GM19397 (cell line): ENCODE results near the gene CREB3L4.
A peak's percentile ranks its signal among the peaks of the same experiment; 100 is the strongest.

Source experiments
- ATAC-seq: cut with Tn5 transposase; IDR thresholded peaks from one replicate; pipeline ENCODE4 v1.9.1; 2021; ENCODE audit warnings: mild to moderate bottlenecking, moderate library complexity; ENCODE audit not compliant: unreplicated experiment

The CREB3L4 gene

DNA sequence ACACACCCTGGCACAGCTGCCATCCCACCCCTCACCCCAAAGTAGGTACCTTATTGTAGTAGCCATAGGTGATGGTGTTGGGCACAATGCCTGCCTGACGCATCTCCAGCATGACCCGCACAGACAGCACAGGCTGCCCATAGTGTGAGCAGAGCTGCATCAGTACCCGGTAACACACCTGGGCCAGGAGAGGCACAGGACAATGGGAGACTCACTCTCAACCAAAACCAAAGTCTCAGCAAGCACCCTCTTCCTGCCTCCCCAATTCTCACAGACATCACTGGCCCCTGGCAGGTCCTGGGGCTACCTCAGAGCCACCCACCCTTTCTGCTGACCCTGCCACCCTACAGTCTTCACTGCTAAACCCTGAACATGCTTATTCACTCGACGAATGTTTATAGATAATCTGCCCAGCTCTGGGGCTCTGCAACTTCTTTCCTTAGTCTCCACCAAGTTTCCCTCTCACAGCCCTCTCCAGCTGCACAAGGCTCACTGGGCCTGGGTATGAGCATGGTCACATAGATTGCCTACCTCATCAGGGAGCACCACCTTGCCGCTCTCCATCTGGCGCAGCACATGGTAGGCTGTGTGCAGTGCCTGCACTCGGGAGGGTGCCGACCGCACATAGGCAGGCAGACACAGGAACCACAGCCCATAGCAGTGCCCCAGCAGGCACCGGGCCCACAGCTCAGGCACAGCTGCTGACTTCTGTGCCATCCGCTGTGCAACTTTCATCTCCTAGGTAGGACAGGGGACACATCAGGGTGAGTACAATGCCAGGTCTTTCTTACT is 31.5 kb upstream of the CREB3L4 start:
- ATAC-seq: no peak

- no peak for ATAC-seq
Observed at GRCh38 chr1:153937331-153937730, 30.4 kb upstream of the CREB3L4 start.

DNA sequence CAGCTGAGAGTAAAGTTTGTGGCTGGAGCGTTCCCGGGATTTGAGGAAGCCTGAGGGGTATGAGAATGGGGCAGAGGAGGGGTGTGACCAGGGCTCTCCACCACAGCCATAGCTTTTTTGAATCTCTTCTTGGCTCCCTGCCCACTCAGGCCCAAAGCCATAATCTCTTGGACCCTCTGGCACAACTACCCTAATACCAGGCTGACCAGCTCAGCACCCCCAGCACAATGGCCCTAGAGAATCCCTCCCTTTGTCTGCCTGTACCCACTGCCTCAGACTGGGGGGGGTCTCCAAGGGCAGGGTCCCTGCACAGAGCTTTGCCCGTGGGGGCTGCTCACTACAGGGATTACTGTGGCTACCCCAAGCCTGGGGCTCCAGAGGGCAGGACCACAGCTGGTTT is 28.7 kb upstream of the CREB3L4 start:
- ATAC-seq: no peak

DNA sequence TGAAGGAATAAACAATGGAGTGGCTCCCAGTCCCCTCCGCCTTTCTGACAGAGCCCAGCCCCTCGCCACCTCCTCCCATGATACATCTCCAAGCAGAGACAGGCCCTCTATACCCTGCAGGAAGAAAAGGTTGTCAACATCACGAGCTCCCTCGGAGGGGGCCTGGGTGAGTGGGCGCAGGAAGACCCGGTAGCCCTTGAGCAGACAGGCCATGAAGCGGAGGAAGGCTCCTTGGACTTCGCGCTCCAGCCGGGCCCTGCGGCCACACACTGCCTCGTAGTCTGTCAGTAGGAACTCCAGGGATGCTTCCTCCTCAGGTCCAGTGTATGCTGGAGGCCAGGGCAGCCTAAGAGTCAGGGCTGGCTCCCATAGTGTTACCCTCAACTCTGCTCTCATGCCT is 28.2 kb upstream of the CREB3L4 start:
- no peak for ATAC-seq

DNA sequence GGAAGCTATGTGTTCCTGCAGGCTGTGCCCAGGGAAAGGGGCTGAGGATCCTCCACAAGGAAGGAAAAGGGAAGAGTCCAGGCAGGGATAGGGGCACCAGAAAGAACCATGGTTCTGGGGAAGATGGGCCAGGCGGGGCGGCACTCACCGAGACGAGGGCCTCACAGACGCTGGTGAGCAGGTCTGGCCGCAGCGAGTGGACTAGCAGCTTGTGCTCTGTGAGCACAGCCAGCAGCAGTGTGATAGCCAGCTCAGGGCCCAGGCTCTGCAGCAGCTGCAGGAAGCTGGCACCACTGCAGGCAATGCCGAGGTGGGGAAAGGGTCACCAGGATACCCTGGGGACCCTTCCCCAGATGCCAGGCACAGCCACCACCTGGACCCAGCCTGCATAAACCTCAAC is 26.9 kb upstream of the CREB3L4 start:
- no peak for ATAC-seq

DNA sequence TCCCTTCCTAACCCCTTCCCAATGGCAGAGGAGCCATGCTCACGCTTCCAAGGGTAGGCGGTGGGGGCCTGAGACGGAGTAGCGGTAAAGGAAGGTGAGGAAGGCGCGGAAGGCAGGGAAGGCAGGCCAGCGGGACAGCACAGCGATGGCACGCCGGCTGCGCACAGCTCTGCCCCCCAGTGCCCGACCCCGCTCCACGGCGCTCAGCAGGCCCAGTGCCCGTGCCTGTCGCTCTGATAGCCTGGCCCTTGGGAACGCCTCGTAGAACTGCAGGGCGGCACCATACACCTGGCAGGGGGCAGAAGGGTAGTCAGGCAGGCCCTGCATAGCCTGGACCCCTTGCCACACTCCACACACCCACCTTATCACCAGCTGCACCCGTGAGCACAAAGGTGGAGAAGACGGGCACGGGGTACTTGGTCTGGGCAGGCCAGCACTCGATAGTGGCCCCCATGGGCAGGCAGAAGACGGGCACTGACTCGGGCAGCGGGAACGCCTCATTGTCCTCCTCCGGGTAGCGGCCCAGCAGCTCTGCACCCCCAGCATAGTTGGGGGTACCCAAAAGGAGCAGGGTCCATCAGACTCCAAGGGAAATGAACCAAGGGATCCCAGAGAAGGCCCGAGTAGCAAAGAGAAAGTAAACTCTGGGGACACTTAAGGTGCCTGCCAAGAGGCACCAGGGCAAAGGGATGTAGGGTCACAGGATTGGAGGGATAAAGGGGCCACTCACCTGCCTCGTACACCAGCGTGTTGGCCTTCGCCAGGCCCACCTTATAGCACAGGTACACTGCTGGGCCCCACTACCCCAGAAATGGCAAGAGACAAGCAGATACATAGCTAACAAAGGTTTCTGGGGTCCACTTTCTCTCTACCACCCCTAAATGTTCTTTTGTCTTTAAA is 25.6 kb upstream of the CREB3L4 start:
- ATAC-seq: no peak

GRCh38 chr1:153942766-153943549 is 24.7 kb upstream of the CREB3L4 start:
- no peak for ATAC-seq

GRCh38 chr1:153944005-153944826 is 23.5 kb upstream of the CREB3L4 start:
- ATAC-seq: no peak

DNA sequence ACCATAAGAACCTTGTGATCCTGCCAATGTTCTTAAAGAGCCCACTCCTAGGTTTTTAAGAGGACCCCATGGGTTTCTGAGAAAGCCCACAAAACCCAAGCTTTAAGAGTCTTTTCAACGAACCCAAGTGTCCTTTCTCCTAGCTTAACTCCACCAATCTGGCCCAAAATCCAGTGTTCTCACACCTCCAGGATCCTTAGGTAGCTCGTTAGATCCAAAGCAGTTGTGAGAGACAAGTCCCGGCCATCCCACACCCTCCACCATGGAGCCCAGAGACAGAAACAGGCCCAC is 22.9 kb upstream of the CREB3L4 start:
- ATAC-seq: no peak

- no peak for ATAC-seq
Observed at GRCh38 chr1:153945131-153945794, 22.4 kb upstream of the CREB3L4 start.

DNA sequence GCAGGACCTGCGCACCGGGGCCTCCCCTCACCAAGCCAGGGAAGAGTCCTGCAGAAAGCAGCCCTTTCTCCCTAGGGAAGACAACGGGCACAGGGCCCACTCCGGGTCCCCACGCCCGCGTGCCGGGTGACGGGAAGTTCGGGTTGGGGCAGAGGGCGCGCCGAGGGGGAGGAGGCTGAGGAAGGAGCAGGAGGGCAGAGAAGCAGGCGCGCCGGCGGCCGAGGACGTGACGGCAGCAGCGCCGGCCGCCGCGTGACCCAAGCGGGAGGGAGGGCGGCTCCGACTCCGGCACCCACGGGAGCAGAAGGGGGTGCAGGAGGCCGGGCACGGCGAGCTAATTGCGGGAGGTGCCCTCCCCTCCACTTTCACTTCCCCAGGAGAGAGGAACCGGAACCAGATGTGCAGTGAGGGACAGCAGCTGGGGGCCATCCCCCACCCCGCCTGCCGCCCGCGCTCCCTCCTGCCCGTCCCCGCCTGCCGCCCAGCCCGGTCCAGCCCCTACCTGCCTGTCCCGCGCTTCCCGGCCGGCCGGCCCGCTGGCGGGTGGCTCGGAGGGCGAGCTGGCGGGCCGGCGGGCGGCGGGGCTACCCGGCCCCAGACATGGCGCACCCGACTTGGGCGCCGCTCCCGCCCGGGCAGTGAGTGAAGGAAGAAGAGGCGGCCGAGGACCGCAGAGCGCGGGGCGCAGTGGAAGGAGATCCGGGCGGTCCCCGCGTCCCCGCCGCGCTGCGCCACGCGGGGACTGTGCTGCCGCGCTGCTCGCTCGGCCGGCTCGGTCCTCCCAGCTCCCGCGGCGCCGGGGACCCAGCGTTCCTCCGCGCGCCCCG is 21.7 kb upstream of the CREB3L4 start:
- ATAC-seq: peak; percentile 75

GRCh38 chr1:153946622-153947241 is 21.0 kb upstream of the CREB3L4 start, which contains the start of gene DENND4B:
DENND4B (minus strand) TSS chr1:153946718; CDS start chr1:153944374, 2,344 bp downstream.
- peak; percentile 70 for ATAC-seq

DNA sequence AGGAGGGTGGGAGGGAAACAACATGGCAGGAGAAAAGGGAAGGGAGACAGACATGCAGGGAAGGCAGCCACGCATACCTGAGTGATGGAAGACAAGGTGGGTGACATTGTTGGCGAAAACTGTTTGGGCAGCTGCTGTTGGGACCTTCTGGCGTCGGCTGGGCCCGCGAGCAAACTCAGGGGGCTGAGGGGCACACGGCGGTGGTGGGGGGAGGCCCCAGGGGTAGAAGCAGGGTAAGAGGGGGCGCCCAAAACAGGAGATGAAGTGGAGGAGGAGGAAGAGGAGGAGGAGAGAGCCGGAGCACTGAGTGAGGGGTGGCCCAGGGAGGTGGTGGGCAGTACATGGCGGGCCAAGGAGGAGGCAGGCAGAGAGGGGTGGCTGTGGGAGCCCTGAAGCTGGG is 16.5 kb upstream of the CREB3L4 start:
- ATAC-seq: no peak

- no peak for ATAC-seq
Observed at GRCh38 chr1:153951801-153952200, 15.9 kb upstream of the CREB3L4 start.

DNA sequence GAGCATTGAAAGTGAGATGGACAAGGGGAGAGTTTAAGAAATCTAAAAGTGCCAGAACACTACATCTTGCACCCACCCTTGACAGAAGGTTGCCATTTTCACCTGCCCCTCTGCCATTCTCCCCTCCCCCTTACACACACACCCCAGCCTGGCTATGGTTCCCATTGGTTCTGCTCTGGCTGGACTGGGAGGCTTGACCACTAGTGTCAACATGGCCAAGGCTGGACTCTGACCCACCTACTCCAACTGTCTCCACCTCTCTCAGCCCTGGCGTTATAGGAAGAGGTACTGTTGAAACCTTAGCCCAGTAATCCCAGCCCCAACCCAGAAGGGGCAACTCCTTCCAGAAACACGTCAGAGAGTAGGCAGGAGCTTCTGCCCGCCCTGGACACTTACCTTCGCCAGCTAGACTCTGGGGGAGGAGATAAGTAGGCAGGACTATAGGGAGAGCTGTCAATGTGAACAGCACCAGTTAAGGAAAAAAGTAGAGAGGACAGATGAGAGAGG is 13.8 kb upstream of the CREB3L4 start:
- ATAC-seq: no peak

- ATAC-seq: no peak
Observed at GRCh38 chr1:153954826-153955225, 12.9 kb upstream of the CREB3L4 start.

DNA sequence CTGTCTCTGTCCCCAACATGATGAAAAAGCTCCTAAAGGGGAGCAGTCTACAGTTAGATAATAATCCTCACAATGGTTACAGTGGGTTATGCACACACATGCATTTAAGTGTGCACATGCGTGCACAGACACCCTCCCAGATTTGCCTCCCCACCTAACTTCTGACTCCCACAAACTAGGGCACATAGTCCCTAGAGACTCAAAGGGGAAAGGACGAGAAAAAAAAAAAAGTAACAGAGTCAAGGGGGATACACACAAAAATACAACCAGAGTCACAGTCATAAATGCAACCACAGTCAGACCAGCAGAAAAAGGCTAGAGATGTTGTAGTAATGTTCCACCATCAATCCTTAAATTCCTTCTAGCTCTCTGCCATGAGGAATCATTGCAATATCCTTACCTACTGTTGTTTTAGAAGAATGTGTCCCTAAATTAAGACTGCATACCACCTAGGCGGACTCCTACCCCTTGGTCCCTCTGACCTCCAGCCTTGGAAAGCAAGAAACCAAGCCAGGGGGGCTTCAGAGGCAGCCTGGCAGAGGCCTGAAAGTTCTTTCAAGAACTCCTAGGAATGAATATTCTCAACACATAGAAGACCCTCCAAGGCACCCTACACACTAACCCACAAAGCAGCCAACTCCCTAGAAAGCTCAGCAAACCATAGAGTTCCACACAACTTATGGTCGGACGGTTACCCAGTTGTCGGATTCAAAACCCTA is 10.5 kb upstream of the CREB3L4 start:
- no peak for ATAC-seq

GRCh38 chr1:153957744-153958110 is 10.0 kb upstream of the CREB3L4 start:
- ATAC-seq: peak; percentile 13
